LNCAP (cell line): ENCODE data around the gene ABCB11.

ENCODE experiments used
- TF ChIP-seq, protein P1 (sequence below): fragments of 450-650 bp; IDR thresholded peaks from 2 replicates; pipeline ENCODE4 v1.5.1; 2017; ENCODE audit warnings: mild to moderate bottlenecking

The ABCB11 gene

DNA sequence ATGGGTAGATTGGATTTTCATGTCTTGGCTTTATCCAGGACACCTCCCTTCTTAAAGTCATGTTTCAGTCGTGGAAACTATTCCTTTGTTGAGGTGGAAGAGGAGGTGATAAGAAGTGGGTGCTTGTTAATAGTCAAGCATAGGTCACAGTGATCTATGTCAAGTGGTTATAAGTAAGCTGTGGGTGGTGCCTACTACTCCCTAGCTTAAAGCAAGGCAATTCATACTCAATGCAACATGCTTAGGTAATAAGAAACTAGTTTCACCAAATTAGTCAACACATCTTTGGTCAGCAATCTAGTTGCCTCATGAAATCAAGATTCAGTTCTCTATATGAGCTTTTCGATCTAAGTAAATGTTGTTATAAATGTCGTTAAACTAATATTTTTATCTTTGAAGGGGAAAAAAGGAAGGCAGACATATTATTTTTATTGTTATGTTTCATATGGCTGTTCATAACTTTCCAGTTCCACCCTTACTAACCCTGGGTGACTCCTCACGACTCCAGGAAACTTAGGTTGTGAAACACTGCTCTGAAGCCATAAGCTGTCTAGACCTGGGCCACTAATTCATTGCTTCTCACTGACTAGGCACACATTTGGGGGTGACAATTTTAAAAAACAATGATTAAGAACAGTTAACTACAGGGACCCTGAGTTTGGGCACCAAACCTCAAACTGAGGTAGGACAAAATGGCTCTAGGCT lies 5.8 kb upstream of the ABCB11 start:
- TF ChIP-seq, protein P1, sequence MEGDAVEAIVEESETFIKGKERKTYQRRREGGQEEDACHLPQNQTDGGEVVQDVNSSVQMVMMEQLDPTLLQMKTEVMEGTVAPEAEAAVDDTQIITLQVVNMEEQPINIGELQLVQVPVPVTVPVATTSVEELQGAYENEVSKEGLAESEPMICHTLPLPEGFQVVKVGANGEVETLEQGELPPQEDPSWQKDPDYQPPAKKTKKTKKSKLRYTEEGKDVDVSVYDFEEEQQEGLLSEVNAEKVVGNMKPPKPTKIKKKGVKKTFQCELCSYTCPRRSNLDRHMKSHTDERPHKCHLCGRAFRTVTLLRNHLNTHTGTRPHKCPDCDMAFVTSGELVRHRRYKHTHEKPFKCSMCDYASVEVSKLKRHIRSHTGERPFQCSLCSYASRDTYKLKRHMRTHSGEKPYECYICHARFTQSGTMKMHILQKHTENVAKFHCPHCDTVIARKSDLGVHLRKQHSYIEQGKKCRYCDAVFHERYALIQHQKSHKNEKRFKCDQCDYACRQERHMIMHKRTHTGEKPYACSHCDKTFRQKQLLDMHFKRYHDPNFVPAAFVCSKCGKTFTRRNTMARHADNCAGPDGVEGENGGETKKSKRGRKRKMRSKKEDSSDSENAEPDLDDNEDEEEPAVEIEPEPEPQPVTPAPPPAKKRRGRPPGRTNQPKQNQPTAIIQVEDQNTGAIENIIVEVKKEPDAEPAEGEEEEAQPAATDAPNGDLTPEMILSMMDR = no peak

DNA sequence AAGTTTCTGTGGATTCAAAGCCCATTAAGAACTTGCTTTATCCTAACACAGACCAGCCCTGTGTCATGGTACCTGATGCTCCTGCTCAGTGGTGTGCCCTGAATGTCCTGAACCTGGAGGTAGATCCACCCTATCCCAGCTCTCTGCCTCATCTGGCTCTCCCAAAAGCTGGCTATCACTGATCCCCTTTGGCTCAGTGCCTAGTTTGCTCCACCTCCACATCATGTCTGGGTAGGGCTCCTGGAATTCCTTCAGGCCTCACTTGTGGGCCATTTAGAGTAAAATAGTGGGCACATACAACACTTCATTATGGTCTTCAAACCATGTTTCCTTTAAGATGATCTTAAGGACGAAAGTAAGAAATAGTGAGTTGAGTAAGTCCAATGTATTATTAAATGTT lies 4.8 kb upstream of the ABCB11 start:
- TF ChIP-seq, protein P1 = no peak

DNA sequence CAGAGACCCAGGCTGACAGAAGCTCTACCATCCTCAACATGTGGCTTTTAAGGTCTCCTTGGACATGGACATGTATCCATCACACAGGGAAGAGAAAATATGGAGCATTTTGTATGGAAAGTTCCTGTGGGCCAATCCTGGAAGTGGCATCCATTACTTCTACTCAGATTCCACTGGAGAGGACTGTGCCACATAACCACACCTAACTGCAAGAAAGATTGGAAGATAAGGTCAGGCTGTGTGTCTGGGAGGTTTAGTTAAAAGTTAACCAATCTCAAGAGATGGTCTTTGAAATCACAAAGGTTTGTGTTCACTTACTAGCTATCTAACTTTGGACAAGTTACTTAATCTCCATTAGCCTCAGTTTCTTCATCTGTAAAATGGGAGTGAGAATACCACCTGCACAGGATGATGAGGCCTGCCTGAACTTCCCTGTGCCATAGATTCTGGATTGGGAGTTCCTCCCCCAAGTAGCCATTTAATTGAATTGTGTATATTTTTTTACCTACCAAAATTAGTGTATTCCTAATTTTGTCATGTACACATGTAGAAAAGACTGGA lies 3.9 kb upstream of the ABCB11 start:
- TF ChIP-seq, protein P1 = no peak

DNA sequence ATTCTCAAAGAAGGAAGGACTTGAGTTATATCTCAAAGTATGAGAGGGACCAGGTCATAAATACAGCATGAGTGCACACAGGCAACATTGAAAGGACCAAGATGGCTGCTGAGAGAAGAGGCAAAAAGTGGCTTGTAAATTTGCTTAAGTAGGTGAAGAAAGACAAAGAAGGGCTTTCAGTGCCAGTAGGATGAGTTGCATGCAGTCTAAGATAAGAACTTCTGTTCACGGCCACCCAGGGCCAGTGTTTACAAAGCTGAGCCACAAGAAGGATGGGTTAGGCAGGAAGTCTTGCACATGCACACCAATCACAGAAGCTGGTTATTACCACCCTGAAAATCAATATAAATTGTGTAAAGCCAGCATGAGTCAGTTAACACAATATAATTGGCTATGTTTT lies 3.1 kb upstream of the ABCB11 start:
- TF ChIP-seq, protein P1 = no peak

DNA sequence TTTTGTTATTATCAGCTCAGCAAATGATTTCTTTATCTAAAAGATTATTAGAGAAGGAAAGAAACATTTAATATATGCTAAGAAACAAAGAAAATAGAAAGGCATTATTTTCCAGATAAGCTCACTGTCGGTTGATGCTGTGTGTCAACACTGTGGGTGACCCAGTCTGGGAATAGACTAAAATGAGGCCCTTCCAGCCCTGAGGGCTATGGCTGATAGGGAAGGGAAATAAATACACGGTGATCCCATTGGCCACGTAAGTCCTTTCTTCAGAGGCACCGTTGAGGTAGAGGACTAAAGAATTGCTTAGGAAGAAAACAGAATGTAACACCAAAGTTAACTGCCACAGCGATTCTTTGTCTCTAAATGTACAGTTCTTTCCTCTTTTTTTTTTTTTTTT lies 1.8 kb downstream of the ABCB11 start:
- TF ChIP-seq, protein P1 = no peak

DNA sequence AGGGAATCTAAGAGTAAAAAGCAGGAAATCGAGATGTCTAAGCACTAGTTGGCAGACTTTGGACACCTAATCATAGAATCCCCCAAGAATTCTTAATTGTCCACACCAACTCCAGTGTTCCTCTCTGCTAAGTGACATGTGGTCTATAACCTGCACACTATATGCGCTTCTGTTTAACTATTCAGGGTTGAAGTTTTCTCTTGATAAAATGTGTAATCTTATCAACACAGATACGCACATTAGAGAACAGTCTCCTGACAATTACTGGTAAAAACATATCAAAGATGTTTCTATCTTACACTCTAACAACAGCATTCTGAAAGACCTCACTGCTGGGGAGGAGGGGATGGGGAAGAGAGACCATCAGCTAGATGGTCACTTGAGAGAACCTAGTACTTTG lies 3.9 kb downstream of the ABCB11 start:
- TF ChIP-seq, protein P1 = no peak

DNA sequence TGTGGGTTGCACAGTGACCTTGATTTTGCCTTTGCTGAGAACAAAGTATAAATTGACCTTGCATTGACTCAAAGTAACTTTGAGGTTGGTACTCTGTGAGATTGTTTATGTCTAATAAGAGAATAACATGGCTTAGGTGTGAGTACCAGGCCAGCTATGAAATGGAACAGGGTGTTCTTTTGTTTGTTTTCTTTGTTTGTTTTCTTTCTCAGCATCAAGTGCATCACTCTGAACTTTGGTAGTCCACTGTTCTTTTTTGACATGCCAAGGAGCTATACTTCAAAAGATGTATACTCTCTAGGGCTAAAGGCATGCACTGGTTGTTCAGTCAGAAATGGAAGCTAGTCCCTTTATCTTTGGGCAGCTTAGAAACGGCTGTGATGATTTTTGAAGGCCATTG lies 5.1 kb downstream of the ABCB11 start:
- TF ChIP-seq, protein P1 = no peak

DNA sequence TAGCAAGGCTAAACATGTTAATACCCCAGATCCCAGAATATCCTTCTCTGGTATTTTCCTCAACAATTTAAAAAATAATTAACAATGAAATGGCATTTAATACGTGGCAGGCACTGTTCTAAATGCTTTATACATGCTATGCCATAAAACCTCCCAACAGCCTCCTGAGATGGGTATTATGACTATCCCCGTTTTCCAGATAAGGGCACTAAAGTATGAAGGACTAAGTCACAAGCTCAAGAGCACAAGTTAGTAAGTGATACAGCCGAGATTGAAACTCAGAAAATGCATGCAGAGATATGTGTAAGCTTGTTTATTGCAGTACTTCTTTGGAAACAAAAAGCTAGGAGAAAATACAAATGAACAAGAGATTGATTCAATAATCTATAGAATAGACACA lies 8.0 kb downstream of the ABCB11 start:
- TF ChIP-seq, protein P1 = no peak
